Upper lobe of right lung (tissue), 1 donor: ENCODE results near the gene CABYR. TPM values are rescaled to one million over a fixed set of nuclear protein-coding genes. Genes with fewer than 3 reads are reported as not detected.

Experiments used
- ATAC-seq: fragments of 200-7000 bp; cut with Tn5 transposase; one replicate; pipeline ENCODE4 v1.9.1; 2020; ENCODE audit warnings: mild to moderate bottlenecking, moderate library complexity
- DNase-seq: peaks from one replicate; pipeline ENCODE4 v3.0.0-alpha.2; 2020
- H3K27ac ChIP-seq: fragments of 200-600 bp; one replicate; pipeline ENCODE4 v1.8.0; 2022
- H3K27me3 ChIP-seq: fragments of 200-600 bp; one replicate; pipeline ENCODE4 v1.8.0; 2022; ENCODE audit warnings: mild to moderate bottlenecking
- H3K36me3 ChIP-seq: fragments of 200-600 bp; one replicate; pipeline ENCODE4 v1.8.0; 2022
- H3K4me1 ChIP-seq: fragments of 200-600 bp; one replicate; pipeline ENCODE4 v1.8.0; 2022
- H3K4me3 ChIP-seq: fragments of 200-600 bp; one replicate; pipeline ENCODE4 v1.8.0; 2022; ENCODE audit warnings: mild to moderate bottlenecking
- H3K9me3 ChIP-seq: fragments of 200-600 bp; one replicate; pipeline ENCODE4 v1.8.0; 2022
- intact Hi-C: fragments of 100-400 bp; cut with DNase I; formaldehyde crosslinking; loops from one replicate; pipeline ENCODE4 v1.11.0; 2022
- total RNA-seq: library from RNA; stranded (reverse); fragmentation: NEBNext Ultra II Directional; extraction: Animal tissue kit (Norgen Biotek cat#: 25700); gene quantifications from one replicate; pipeline ENCODE4 v1.2.1, GENCODE V29; 2021
- TF ChIP-seq, protein P1 (sequence below): fragments of 200-600 bp; IDR thresholded peaks from one replicate; pipeline ENCODE4 v1.8.0; 2022; ENCODE audit warnings: antibody characterized with exemption
- donor health status: DM: no; HTN: yes; CAD: no; lungs with severe emphysema.

CABYR gene
- total RNA-seq, 1 donor from 2014 or later = 1.1 TPM

DNA sequence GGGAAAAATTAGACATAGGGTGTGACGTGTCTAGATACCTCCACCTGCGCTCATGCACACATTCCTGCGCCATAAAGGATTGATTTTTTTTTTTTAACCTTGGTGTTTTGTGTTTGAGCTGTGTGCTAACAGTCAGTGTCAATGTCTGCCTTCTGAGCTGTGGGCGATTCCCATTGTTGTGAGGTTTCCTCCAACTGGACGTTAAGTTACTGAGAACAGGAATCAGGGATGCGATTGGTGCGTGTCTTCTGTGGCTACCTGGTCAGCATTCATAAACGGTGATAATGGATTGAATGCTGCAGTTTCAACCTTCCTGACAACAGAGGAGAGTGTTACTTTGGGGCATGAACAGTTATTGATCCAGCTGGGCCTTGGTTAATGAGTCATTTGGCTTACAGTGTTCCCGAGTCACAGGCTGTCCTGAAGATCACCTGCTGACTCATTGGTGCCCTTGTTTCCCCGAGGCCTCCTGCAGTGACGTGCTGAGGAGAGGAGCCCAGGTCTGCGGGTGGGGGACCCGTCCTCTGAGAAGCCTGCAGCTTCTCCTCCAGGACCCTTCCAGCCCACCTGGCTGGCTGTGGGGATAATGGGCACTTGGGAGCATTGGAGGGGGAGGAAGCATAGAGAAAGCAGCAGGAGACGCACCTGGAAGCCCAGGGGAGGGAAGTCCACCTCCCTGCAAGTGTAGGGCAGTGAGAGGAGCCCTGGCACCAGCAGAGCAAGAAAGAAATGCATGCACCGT, 25.8 kb upstream of the CABYR start:
- no peaks in the 10 kb centered on the region for H3K27me3 ChIP-seq
- no peak overlapping the region for H3K27ac ChIP-seq
- H3K9me3 ChIP-seq = no peaks in the 10 kb centered on the region
- DNase-seq (no peak), ATAC-seq (no peak)
- H3K36me3 ChIP-seq = no peaks in the 10 kb centered on the region
- H3K4me3 ChIP-seq = no peak overlapping the region
- no peaks in the 10 kb centered on the region for H3K4me1 ChIP-seq
- intact Hi-C loops = no loop called here
- TF ChIP-seq, protein P1, sequence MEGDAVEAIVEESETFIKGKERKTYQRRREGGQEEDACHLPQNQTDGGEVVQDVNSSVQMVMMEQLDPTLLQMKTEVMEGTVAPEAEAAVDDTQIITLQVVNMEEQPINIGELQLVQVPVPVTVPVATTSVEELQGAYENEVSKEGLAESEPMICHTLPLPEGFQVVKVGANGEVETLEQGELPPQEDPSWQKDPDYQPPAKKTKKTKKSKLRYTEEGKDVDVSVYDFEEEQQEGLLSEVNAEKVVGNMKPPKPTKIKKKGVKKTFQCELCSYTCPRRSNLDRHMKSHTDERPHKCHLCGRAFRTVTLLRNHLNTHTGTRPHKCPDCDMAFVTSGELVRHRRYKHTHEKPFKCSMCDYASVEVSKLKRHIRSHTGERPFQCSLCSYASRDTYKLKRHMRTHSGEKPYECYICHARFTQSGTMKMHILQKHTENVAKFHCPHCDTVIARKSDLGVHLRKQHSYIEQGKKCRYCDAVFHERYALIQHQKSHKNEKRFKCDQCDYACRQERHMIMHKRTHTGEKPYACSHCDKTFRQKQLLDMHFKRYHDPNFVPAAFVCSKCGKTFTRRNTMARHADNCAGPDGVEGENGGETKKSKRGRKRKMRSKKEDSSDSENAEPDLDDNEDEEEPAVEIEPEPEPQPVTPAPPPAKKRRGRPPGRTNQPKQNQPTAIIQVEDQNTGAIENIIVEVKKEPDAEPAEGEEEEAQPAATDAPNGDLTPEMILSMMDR = no peak

DNA sequence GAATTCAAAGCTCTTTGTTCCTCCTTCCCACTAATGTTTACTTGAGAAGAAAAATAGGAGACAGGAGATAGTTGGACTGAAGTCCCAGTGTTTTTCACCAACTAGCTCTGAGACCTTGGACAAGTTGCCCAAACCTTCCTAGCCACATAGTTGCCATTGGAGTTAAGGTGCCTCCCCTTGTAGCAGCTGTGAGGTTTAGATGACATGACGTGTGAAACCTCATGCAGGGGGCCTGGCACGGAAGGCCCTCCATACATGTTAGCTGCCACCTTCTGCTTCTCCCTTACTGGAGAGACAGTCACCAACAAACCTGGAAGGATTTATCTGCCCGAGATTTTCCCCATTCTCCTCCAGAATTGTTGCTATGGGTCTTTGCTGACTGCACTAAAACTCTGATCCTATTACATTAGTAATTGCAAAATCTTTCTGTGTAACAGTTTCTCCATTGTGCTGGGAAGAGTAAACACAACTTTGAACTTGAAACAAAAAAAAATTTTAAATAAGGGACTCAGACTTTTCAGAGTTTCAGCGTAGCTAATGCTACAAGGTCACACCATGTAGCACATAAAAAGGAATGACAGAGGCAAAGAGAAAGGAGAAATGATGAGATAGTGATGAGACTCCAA, 23.8 kb upstream of the CABYR start:
- no peak for ATAC-seq
- no peak overlapping the region for H3K27ac ChIP-seq
- intact Hi-C loops = no loop called here

DNA sequence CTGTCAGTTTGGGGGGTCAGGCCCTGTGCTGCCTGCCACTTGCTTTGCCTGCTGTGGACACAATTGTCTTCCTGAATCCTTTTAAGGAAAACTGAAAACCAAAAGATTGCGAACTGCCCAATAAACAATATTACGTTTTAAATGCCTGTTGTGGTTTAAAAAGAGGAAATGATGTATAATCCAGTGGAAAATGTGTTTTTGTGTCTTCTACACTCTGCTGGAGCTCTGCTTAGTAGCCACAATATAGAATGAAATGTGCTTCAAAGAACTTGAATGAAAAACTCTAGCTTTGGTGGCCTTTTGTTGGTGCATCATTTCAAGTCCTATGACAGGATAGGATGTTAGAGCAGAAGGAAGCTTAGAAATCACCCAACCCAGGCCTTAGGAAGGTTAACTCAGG, 23.2 kb upstream of the CABYR start:
- no peaks in the 10 kb centered on the region for H3K27me3 ChIP-seq
- H3K4me3 ChIP-seq = no peak overlapping the region
- DNase-seq = no peak
- no peak overlapping the region for H3K27ac ChIP-seq
- no peaks in the 10 kb centered on the region for H3K36me3 ChIP-seq
- TF ChIP-seq, protein P1 = no peak
- no peaks in the 10 kb centered on the region for H3K9me3 ChIP-seq
- intact Hi-C loops = no loop called here
- no peak for ATAC-seq
- no peaks in the 10 kb centered on the region for H3K4me1 ChIP-seq

More for the DNA sequence above, 23.8 kb upstream of the CABYR start:
- Histone ChIP-seq H3K9me3 (no peaks in the 10 kb centered on the region), H3K4me1 (no peaks in the 10 kb centered on the region), H3K4me3 (no peak overlapping the region), H3K27me3 (no peaks in the 10 kb centered on the region), H3K36me3 (no peaks in the 10 kb centered on the region)
- TF ChIP-seq, protein P1 = no peak
- DNase-seq = no peak

DNA sequence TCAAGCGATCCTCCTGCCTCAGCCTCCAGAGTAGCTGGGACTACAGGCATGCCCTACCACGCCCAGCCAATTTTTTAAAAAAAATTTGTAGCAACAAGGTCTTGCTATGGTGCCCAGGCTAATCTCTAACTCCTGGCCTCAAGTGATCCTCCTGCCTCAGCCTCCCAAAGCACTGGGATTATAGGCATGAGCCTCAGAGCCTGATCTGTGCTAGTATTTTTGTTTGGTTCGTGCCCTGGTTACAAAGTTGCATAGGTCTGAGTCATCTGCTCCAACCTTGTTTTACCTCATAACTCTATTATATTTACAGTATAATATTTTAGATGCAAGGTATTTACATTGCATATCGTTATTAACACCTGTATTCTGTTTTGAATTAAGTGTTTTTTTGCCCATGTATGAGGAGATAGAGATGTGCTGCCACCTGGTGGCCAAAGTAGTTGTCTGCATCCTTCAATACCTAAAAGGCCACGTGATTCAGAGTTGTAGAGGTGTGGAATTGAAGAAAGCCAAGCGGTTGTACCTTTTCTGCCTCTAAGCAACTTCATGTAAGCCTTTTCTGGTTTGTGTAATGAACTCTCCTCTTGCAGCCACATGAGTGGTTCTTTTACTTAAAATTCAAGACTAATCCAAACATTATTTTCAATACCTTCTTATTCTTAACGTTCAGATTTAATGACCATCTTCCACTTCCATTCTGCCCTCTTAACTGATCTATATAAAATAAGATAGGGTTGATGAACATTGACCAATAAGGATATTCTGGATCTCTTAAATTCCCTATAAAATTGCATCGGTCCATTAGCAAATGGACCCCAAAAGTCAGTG, 19.9 kb upstream of the CABYR start:
- no peak overlapping the region for H3K27ac ChIP-seq
- TF ChIP-seq, protein P1 = peak; percentile 98
- H3K36me3 ChIP-seq = no peaks in the 10 kb centered on the region
- H3K27me3 ChIP-seq = no peaks in the 10 kb centered on the region
- H3K4me1 ChIP-seq = no peaks in the 10 kb centered on the region
- intact Hi-C loops = no loop called here
- no peaks in the 10 kb centered on the region for H3K9me3 ChIP-seq
- no peak overlapping the region for H3K4me3 ChIP-seq
- peak; percentile 95 for ATAC-seq
- no peak for DNase-seq

DNA sequence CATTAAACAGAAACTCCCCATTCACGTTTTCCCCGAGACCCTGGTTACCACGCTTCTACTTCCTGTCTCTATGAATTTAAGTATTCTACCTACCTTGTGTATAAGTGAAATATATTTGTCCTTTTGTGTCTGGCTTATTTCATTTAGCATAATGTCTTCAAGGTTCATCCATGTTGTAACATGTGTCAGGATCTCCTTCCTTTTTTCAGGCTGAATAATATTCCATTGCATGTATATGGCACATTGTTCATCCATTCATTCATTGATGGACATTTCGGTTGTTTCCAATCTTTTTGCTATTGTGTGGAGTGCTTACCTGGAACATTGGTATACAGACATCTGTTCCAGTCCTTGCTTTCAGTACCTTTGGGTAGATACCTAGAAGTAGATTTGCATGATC, 18.2 kb upstream of the CABYR start:
- Histone ChIP-seq H3K4me3 (no peak overlapping the region), H3K4me1 (no peaks in the 10 kb centered on the region), H3K27me3 (no peaks in the 10 kb centered on the region), H3K36me3 (peaks cover 7% of the 10 kb centered on the region), H3K9me3 (no peaks in the 10 kb centered on the region), H3K27ac (no peak overlapping the region)
- DNase-seq (no peak), ATAC-seq (no peak)
- intact Hi-C loops = no loop called here
- TF ChIP-seq, protein P1 = no peak
